ENCODE results near the gene THUMPD3.

The THUMPD3 gene

DNA sequence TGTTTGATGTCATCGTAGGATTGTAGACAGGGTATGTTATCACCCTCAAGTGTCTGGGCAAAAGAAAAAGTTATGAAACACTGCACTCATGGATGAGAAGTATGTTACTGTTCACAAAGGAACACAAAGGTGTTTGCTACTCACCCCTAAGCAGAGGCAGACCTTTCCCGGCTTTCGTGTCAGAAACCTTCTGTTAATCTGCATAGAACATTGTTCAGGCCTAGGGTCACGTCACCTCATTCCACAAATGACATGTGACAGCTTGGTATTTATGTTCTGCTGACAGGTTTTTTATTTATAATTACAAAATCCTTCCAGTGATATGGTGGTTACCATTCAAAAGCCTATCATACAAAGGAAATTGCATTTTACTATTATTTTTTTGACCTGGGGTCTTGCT, 16.5 kb downstream of the THUMPD3 start:
- H3K4me3 ChIP-seq (ENCODE audit: low read length) = no peak overlapping the region
- H3K36me3 ChIP-seq (ENCODE audit: control insufficient read depth, low read length) = peaks cover 87% of the 10 kb centered on the region
- H3K79me2 ChIP-seq (ENCODE audit: control insufficient read depth, low read length) = no peaks in the 10 kb centered on the region

DNA sequence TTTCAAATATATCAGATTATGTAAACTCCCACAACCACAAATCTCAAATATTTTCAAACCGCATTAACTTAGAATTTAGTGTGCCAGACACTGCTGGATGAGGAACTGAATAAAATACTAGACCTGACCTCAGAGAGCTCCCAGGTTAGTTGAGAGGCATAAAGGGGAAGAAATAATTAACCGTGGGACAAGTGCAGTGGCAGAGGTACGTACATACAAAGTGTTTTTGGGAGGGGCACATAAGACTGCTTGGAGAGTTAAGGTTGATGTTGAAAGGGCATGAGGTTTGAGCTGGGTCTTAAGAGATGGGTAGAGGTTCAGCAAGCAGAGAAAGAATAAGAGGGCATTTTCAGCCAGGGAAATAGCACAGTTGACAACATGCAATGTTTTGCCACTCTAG, 17.2 kb downstream of the THUMPD3 start:
- Histone ChIP-seq H3K4me3 (ENCODE audit: low read length) (no peak overlapping the region), H3K27ac (ENCODE audit: low read depth, low read length) (no peak overlapping the region), H3K4me1 (ENCODE audit: control insufficient read depth, low read length) (no peaks in the 10 kb centered on the region), H3K9me2 (replicated peaks; ENCODE audit: control insufficient read depth, low read length) (no peaks in the 10 kb centered on the region), H3K27me3 (ENCODE audit: control insufficient read depth, low read length) (no peaks in the 10 kb centered on the region), H3K79me2 (ENCODE audit: control insufficient read depth, low read length) (no peaks in the 10 kb centered on the region), H3K4me2 (ENCODE audit: low read length) (no peak overlapping the region), H4K20me1 (ENCODE audit: control insufficient read depth, insufficient read depth, low read depth, low read length) (no peaks in the 10 kb centered on the region; the same call in 1 of the 2 replicates), H3K36me3 (ENCODE audit: control insufficient read depth, low read length) (peaks cover 87% of the 10 kb centered on the region), H3F3A (ENCODE audit: control insufficient read depth, insufficient read depth) (peaks cover 41% of the 10 kb centered on the region), H3K9me3 (ENCODE audit: control insufficient read depth, insufficient read depth, low read length) (no peaks in the 10 kb centered on the region)
- no peak for TF ChIP-seq EZH2phosphoT487 (IDR thresholded peaks at IDR 0.05; ENCODE audit: borderline replicate concordance, low read length)
- TF ChIP-seq, protein P1, sequence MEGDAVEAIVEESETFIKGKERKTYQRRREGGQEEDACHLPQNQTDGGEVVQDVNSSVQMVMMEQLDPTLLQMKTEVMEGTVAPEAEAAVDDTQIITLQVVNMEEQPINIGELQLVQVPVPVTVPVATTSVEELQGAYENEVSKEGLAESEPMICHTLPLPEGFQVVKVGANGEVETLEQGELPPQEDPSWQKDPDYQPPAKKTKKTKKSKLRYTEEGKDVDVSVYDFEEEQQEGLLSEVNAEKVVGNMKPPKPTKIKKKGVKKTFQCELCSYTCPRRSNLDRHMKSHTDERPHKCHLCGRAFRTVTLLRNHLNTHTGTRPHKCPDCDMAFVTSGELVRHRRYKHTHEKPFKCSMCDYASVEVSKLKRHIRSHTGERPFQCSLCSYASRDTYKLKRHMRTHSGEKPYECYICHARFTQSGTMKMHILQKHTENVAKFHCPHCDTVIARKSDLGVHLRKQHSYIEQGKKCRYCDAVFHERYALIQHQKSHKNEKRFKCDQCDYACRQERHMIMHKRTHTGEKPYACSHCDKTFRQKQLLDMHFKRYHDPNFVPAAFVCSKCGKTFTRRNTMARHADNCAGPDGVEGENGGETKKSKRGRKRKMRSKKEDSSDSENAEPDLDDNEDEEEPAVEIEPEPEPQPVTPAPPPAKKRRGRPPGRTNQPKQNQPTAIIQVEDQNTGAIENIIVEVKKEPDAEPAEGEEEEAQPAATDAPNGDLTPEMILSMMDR (IDR thresholded peaks at IDR 0.05; ENCODE audit: low read depth, low read length, poor library complexity, severe bottlenecking) = no peak

More for the DNA sequence above, 16.5 kb downstream of the THUMPD3 start:
- TF ChIP-seq, protein P1 (IDR thresholded peaks at IDR 0.05; ENCODE audit: low read depth, low read length, poor library complexity, severe bottlenecking) = no peak
- no peak for TF ChIP-seq EZH2phosphoT487 (IDR thresholded peaks at IDR 0.05; ENCODE audit: borderline replicate concordance, low read length)
- Histone ChIP-seq H4K20me1 (ENCODE audit: control insufficient read depth, insufficient read depth, low read depth, low read length) (no peaks in the 10 kb centered on the region; the same call in 1 of the 2 replicates), H3K4me2 (ENCODE audit: low read length) (no peak overlapping the region), H3K27ac (ENCODE audit: low read depth, low read length) (no peak overlapping the region), H3K27me3 (ENCODE audit: control insufficient read depth, low read length) (no peaks in the 10 kb centered on the region), H3K4me1 (ENCODE audit: control insufficient read depth, low read length) (no peaks in the 10 kb centered on the region), H3K9me2 (replicated peaks; ENCODE audit: control insufficient read depth, low read length) (no peaks in the 10 kb centered on the region), H3F3A (ENCODE audit: control insufficient read depth, insufficient read depth) (peaks cover 36% of the 10 kb centered on the region), H3K9me3 (ENCODE audit: control insufficient read depth, insufficient read depth, low read length) (no peaks in the 10 kb centered on the region)

DNA sequence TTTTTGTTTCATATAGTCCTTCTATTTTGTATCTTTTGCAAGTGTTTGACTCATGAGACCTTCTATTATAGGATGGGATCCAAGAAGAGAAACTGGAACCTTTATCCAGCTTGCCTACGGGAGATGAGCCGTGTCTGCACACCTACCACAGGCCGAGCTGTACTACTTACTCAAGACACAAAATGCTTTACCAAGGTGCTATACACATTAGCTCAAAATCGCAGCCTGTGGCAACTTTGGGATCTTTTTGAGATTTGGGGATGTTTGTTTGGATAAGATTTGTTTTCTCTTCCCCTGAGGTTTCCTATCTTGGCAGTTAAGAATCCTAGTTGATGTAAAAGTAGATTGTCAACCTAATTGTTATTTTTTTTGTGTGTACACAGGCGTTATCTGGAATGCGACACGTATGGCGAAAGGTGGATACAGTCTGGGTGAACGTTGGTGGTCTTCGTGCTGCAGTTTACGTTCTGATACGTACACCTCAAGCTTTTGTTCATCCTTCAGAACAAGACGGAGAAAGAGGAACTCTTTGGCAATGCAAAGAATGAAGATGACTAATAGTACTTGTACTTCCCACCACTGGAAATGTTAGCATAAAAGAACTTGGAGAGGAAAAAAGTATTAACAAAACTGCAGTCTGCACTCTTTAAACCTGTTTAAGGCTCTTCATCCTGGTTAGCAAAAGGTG, 21.4 kb downstream of the THUMPD3 start:
- TF ChIP-seq, protein P1 (IDR thresholded peaks at IDR 0.05; ENCODE audit: low read depth, low read length, poor library complexity, severe bottlenecking) = no peak
- no peak for TF ChIP-seq EZH2phosphoT487 (IDR thresholded peaks at IDR 0.05; ENCODE audit: borderline replicate concordance, low read length)
- peaks cover 3% of the 10 kb centered on the region for H4K20me1 ChIP-seq (ENCODE audit: control insufficient read depth, insufficient read depth, low read depth, low read length)
- H3K27ac ChIP-seq (ENCODE audit: low read depth, low read length) = no peak overlapping the region
- no peaks in the 10 kb centered on the region for H3K9me3 ChIP-seq (ENCODE audit: control insufficient read depth, insufficient read depth, low read length)
- H3K9me2 ChIP-seq (replicated peaks; ENCODE audit: control insufficient read depth, low read length) = no peaks in the 10 kb centered on the region
- H3K36me3 ChIP-seq (ENCODE audit: control insufficient read depth, low read length) = peaks cover 89% of the 10 kb centered on the region
- H3K4me1 ChIP-seq (ENCODE audit: control insufficient read depth, low read length) = no peaks in the 10 kb centered on the region
- H3K27me3 ChIP-seq (ENCODE audit: control insufficient read depth, low read length) = no peaks in the 10 kb centered on the region
- peaks cover 8% of the 10 kb centered on the region for H3K79me2 ChIP-seq (ENCODE audit: control insufficient read depth, low read length)
- no peak overlapping the region for H3K4me2 ChIP-seq (ENCODE audit: low read length)
- no peak overlapping the region for H3K4me3 ChIP-seq (ENCODE audit: low read length)
- H3F3A ChIP-seq (ENCODE audit: control insufficient read depth, insufficient read depth) = peaks cover 76% of the 10 kb centered on the region

All from DOHH2 (cell line).